HG03025 (cell line): ENCODE measurements around the gene SLITRK5.

Experiments
- ATAC-seq: cut with Tn5 transposase; IDR thresholded peaks from one replicate; pipeline ENCODE4 v1.9.1; 2021; ENCODE audit warnings: mild to moderate bottlenecking, moderate library complexity; ENCODE audit not compliant: unreplicated experiment, low FRiP score

Gene SLITRK5

DNA sequence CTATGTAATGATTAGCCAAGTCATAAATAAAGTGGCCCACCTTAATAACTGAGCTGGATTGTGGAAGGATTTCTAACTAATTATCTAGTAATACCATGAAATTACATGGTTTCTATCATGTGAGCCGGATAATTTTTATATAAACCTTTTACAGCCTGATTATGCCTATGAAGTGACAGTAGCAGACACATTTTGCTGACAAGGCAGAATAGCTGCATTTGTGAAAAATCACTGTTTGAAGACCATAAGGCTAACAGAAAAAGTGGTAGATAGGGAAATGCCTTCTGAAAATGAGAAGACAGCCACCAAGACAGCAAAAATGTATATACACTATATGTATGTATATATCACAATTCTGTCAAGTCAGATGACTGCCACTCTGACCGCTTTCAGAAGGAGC is 27.1 kb downstream of the SLITRK5 start:
- no peak for ATAC-seq

DNA sequence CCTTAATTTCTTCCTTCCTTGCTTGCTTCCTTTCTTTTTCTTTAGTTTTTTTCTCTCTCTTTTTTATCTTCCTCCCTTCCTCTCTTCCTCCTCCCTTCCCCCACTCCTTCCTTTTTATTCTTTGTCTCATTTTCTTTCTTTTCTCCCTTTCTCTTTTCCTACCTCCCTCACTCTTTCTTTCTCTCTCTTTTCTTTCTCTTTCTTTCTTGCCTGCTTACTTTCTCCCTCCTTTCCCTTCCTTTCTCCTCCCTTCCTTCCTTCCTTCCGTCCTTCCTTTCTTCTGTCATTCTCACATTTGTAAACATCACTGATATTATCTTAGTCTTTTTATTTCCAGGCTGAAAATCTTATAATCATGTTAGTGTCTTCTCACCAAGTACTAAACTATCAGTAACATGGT is 38.8 kb downstream of the SLITRK5 start:
- no peak for ATAC-seq

DNA sequence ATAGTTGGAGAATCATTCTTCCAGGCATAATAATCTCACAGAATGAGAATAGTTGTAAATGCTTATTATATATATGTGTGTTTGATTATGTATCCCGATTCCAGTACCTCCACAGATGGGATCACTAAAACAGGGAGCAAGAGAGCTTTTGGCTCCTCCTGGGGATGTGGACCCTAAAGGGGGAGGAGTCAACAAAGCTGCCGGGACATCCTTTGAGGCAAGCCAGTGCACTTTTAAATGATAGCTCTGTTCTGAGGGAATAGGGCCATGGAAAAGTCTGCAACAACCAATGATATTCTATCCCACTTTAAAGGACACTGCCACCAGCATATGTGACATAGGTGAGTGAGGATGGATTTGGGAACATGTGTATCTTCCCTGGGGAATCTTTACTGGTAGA is 40.8 kb downstream of the SLITRK5 start:
- no peak for ATAC-seq
